ENCODE measurements around the gene SH3GL3.

SH3GL3 gene

GRCh38 chr15:83484636-83485035 lies 37.5 kb downstream of the SH3GL3 start:
- no peak for TF ChIP-seq TAF1 (IDR thresholded peaks at IDR 0.05; ENCODE audit: borderline replicate concordance, insufficient read depth, low read length)
- TF ChIP-seq FOXP2 (optimal IDR thresholded peaks at IDR 0.05; ENCODE audit: borderline replicate concordance, extremely low read depth, extremely low read length, insufficient read depth) = no peak

- TF ChIP-seq REST (IDR thresholded peaks at IDR 0.05; ENCODE audit: insufficient read depth in 1 of 2, low read depth in 2 of 2, low read length in 2 of 2) = no peak
- no peak for TF ChIP-seq TAF1 (IDR thresholded peaks at IDR 0.05; ENCODE audit: borderline replicate concordance, insufficient read depth, low read length)
- TF ChIP-seq FOXP2 (optimal IDR thresholded peaks at IDR 0.05; ENCODE audit: borderline replicate concordance, extremely low read depth, extremely low read length, insufficient read depth) = no peak
These were observed 39.2 kb downstream of the SH3GL3 start for GRCh38 chr15:83486363-83486762.

- no peak for TF ChIP-seq REST (IDR thresholded peaks at IDR 0.05; ENCODE audit: insufficient read depth in 1 of 2, low read depth in 2 of 2, low read length in 2 of 2)
- TF ChIP-seq FOXP2 (optimal IDR thresholded peaks at IDR 0.05; ENCODE audit: borderline replicate concordance, extremely low read depth, extremely low read length, insufficient read depth) = no peak
- TF ChIP-seq TAF1 (IDR thresholded peaks at IDR 0.05; ENCODE audit: borderline replicate concordance, insufficient read depth, low read length) = no peak
- no peak for TF ChIP-seq POLR2AphosphoS5 (IDR thresholded peaks at IDR 0.05; ENCODE audit: low read depth, low read length)
- TF ChIP-seq SIN3A (IDR thresholded peaks at IDR 0.05; ENCODE audit: borderline replicate concordance, insufficient read depth, low read length) = no peak
These were observed 40.4 kb downstream of the SH3GL3 start for GRCh38 chr15:83487519-83487918.

GRCh38 chr15:83489690-83490089 lies 42.5 kb downstream of the SH3GL3 start:
- no peak for TF ChIP-seq SIN3A (IDR thresholded peaks at IDR 0.05; ENCODE audit: borderline replicate concordance, insufficient read depth, low read length)
- no peak for TF ChIP-seq TAF1 (IDR thresholded peaks at IDR 0.05; ENCODE audit: borderline replicate concordance, insufficient read depth, low read length)
- TF ChIP-seq POLR2AphosphoS5 (IDR thresholded peaks at IDR 0.05; ENCODE audit: low read depth, low read length) = no peak
- TF ChIP-seq REST (IDR thresholded peaks at IDR 0.05; ENCODE audit: insufficient read depth in 1 of 2, low read depth in 2 of 2, low read length in 2 of 2) = no peak

- no peak for TF ChIP-seq REST (IDR thresholded peaks at IDR 0.05; ENCODE audit: insufficient read depth in 1 of 2, low read depth in 2 of 2, low read length in 2 of 2)
- TF ChIP-seq SIN3A (IDR thresholded peaks at IDR 0.05; ENCODE audit: borderline replicate concordance, insufficient read depth, low read length) = no peak
- no peak for TF ChIP-seq FOXP2 (optimal IDR thresholded peaks at IDR 0.05; ENCODE audit: borderline replicate concordance, extremely low read depth, extremely low read length, insufficient read depth)
- no peak for TF ChIP-seq TAF1 (IDR thresholded peaks at IDR 0.05; ENCODE audit: borderline replicate concordance, insufficient read depth, low read length)
- TF ChIP-seq POLR2AphosphoS5 (IDR thresholded peaks at IDR 0.05; ENCODE audit: low read depth, low read length) = no peak
These were observed 44.3 kb downstream of the SH3GL3 start for GRCh38 chr15:83491486-83491885.

Measured in PFSK-1 (cell line).